WERI-Rb-1 (cell line): ENCODE data around the gene ING4.

Experiments used
- DNase-seq: peaks from one replicate; pipeline ENCODE4 v3.0.0-alpha.2; 2020
- H3K27ac ChIP-seq: fragments of 250-450 bp; sonication (Bioruptor Pico); 2 replicates; pipeline ENCODE4 v1.5.1; 2020; ENCODE audit warnings: mild to moderate bottlenecking, moderate library complexity
- H3K27me3 ChIP-seq: fragments of 250-450 bp; sonication (Bioruptor Pico); 2 replicates; pipeline ENCODE4 v1.5.1; 2021; ENCODE audit warnings: mild to moderate bottlenecking, low read depth, moderate library complexity; ENCODE audit not compliant: insufficient read depth, severe bottlenecking
- H3K36me3 ChIP-seq: fragments of 250-450 bp; sonication (Bioruptor Pico); 2 replicates; pipeline ENCODE4 v1.5.1; 2020; ENCODE audit warnings: mild to moderate bottlenecking, moderate library complexity
- H3K4me3 ChIP-seq: 2 replicates; pipeline ENCODE4 v1.5.1; 2011; ENCODE audit warnings: low read depth, mild to moderate bottlenecking, control low read depth, low read length
- H3K9me3 ChIP-seq: fragments of 250-450 bp; sonication (Bioruptor Pico); 2 replicates; pipeline ENCODE4 v1.5.1; 2021; ENCODE audit warnings: mild to moderate bottlenecking, moderate library complexity; ENCODE audit not compliant: severe bottlenecking
- CTCF ChIP-seq: IDR thresholded peaks from 2 replicates; pipeline ENCODE4 v1.5.1; 2011; ENCODE audit warnings: low read depth, mild to moderate bottlenecking, control low read depth, inconsistent platforms, low read length

The ING4 gene

GRCh38 chr12:6612652-6613014 is 50.3 kb downstream of the ING4 start:
- Histone ChIP-seq H3K4me3 (peak overlapping the region; percentile 30), H3K9me3 (peaks cover 4% of the 10 kb centered on the region), H3K27me3 (no peaks in the 10 kb centered on the region), H3K27ac (peak overlapping the region; percentile 98), H3K36me3 (no peaks in the 10 kb centered on the region)
- no peak for TF ChIP-seq CTCF
- no peak for DNase-seq

GRCh38 chr12:6612247-6612646 is 50.7 kb downstream of the ING4 start:
- Histone ChIP-seq H3K27me3 (no peaks in the 10 kb centered on the region), H3K4me3 (peak overlapping the region; percentile 30), H3K9me3 (peaks cover 4% of the 10 kb centered on the region), H3K36me3 (no peaks in the 10 kb centered on the region), H3K27ac (peak overlapping the region; percentile 98)
- TF ChIP-seq CTCF: no peak
- no peak for DNase-seq

GRCh38 chr12:6608592-6609281 is 54.2 kb downstream of the ING4 start:
- Histone ChIP-seq H3K27me3 (no peaks in the 10 kb centered on the region), H3K27ac (peak overlapping the region; percentile 88), H3K36me3 (peaks cover 25% of the 10 kb centered on the region), H3K4me3 (no peak overlapping the region), H3K9me3 (peaks cover 4% of the 10 kb centered on the region)
- DNase-seq: peak; percentile 36
- no peak for TF ChIP-seq CTCF

- Histone ChIP-seq H3K27me3 (no peaks in the 10 kb centered on the region), H3K4me3 (peak overlapping the region; percentile 19), H3K36me3 (peaks cover 28% of the 10 kb centered on the region), H3K27ac (peak overlapping the region; percentile 88), H3K9me3 (peaks cover 4% of the 10 kb centered on the region)
- DNase-seq: peak; percentile 87
- TF ChIP-seq CTCF: no peak
Observed at GRCh38 chr12:6607751-6608591, 54.9 kb downstream of the ING4 start.

- Histone ChIP-seq H3K27ac (peak overlapping the region; percentile 90), H3K9me3 (peaks cover 4% of the 10 kb centered on the region), H3K36me3 (peaks cover 42% of the 10 kb centered on the region), H3K27me3 (no peaks in the 10 kb centered on the region), H3K4me3 (peak overlapping the region; percentile 54)
- DNase-seq: peak; percentile 55
- TF ChIP-seq CTCF: no peak
Observed at GRCh38 chr12:6606331-6607131, 56.4 kb downstream of the ING4 start.
